Heart left ventricle (tissue), 16 donors: ENCODE data around the gene COL20A1. TPM values are rescaled to one million over a fixed set of nuclear protein-coding genes. Genes with fewer than 3 reads are reported as not detected.

Experiments
- ATAC-seq, 4 donors: fragments of 200-7000 bp; cut with Tn5 transposase; one replicate each; pipeline ENCODE4 v1.9.1; 2020 to 2022; ENCODE audit warnings: moderate library complexity in 4 of 4, mild to moderate bottlenecking in 3 of 4, moderate number of reproducible peaks in 1 of 4
- DNase-seq, 5 donors: peaks; one replicate each; pipeline ENCODE4 v3.0.0-alpha.2; 2020
- H3K27ac ChIP-seq, 12 donors: fragments of 200-600 bp; sonication (generic) in 4 of 12; one replicate each; pipeline versions ENCODE4 v1.5.0 to v1.8.0; 2016 to 2022; ENCODE audit warnings: mild to moderate bottlenecking in 2 of 12
- H3K27me3 ChIP-seq, 9 donors: fragments of 200-600 bp; sonication (generic) in 2 of 9; one replicate each; pipeline versions ENCODE4 v1.5.1 to v1.8.0; 2016 to 2022; ENCODE audit warnings: mild to moderate bottlenecking in 3 of 9
- H3K36me3 ChIP-seq, 9 donors: fragments of 200-600 bp; sonication (generic) in 2 of 9; one replicate each; pipeline versions ENCODE4 v1.5.0 to v1.8.0; 2018 to 2022; ENCODE audit warnings: mild to moderate bottlenecking in 2 of 9
- H3K4me1 ChIP-seq, 12 donors: fragments of 200-600 bp; sonication (generic) in 4 of 12; one replicate each; pipeline versions ENCODE4 v1.5.0 to v1.8.0; 2016 to 2022; ENCODE audit warnings: mild to moderate bottlenecking in 3 of 12
- H3K4me3 ChIP-seq, 12 donors: fragments of 200-600 bp; sonication (generic) in 4 of 12; one replicate each; pipeline versions ENCODE4 v1.5.0 to v1.8.0; 2017 to 2022; ENCODE audit warnings: mild to moderate bottlenecking in 9 of 12, moderate library complexity in 4 of 12
- H3K9me3 ChIP-seq, 12 donors: fragments of 200-600 bp; sonication (generic) in 4 of 12; one replicate each; pipeline versions ENCODE4 v1.5.0 to v1.8.0; 2016 to 2022; ENCODE audit warnings: mild to moderate bottlenecking in 1 of 12
- POLR2A ChIP-seq, 2 donors: fragments of 450-650 bp; IDR thresholded peaks; one replicate each; pipeline ENCODE4 v1.6.1; 2017; ENCODE audit warnings: antibody characterized with exemption in 2 of 2, mild to moderate bottlenecking in 2 of 2, moderate library complexity in 2 of 2
- WGBS, 4 donors: extraction: QIAGEN DNeasy Blood & Tissue Kit in 2 of 4; methylation state at CpG; one replicate each; pipeline versions ENCODE4 v1.1.5 to v1.1.7; 2013 to 2018; 5-methylcytosine and 5-hydroxymethylcytosine counted together
- intact Hi-C, 10 donors: fragments of 100-400 bp; cut with DNase I; formaldehyde crosslinking; loops; one replicate each; pipeline versions ENCODE4 v1.11.1 to v1.14.2; 2022
- long read RNA-seq, 3 donors: library from polyadenylated mRNA; unstranded; transcript quantifications; one replicate each; pipeline ENCODE4 v2.0.0, GENCODE V29; 2020 to 2021
- polyA plus RNA-seq, 2 donors: library from polyadenylated mRNA; stranded (reverse); fragments of 200-250 nt; gene quantifications; one replicate each; pipeline ENCODE4 v1.2.3, GENCODE V29; 2013
- total RNA-seq, 9 donors: library from RNA; depleted of rRNA in 2 of 9; stranded (reverse); fragments of >200 nt in 2 of 9; fragmentation: NEBNext Ultra II Directional in 3 of 9; extraction: Animal tissue kit (Norgen Biotek cat#: 25700) in 3 of 9; gene quantifications; one replicate each; pipeline versions ENCODE4 v1.1.0 to v1.2.4, GENCODE V29; 2016 to 2023
- TF ChIP-seq, protein P1 (sequence below), 12 donors: fragments of 200-600 bp; sonication (generic) in 4 of 12; IDR thresholded peaks; one replicate each; pipeline versions ENCODE4 v1.5.0 to v1.8.0; 2018 to 2022; ENCODE audit warnings: antibody characterized with exemption in 12 of 12, mild to moderate bottlenecking in 5 of 12
- donor health status: ischemic (EF 13 %, LVEDD 7.1; RV severe dilation, severe dysfunction).
- donor health status: healthy with polysubstance abuse.
- donor health status: DM: no; HTN: yes; CAD: no.
- donor health status: DM: no; HTN: no; CAD: no.
- donor health status: ischemic (EF 25% LVEDD 6.9; RV normal size, moderate dysfunction).
- donor health status: ischemic (EF 25% LVEDD 5.7; RV mildly dilated, moderate dysfunction).
- donor health status: healthy.
- donor health status: DM: yes; HTN: yes; CAD: no.
- donor health status: ischemic (EF 35%, LVEDD 5.7; RV mildly dilated, moderate dysfunction).
- donor health status: nonischemic (EF 11% LVEDD 7.7; RV severe dilation, severe dysfunction).
- donor health status: DM: yes; HTN: yes; CAD: no.
- donor health status: PGD.
- donor health status: ischemic (EF 29% LVEDD 5.4; RV normal size, mild dysfunction).
- donor health status: nonischemic (EF 23%, LVEDD 6.1; RV moderate dilation, normal function).

COL20A1 gene
- total RNA-seq = not detected
- not detected for polyA plus RNA-seq
- long read RNA-seq, donor 1 = 0 reads
- long read RNA-seq, donor 2 = 0 reads
- long read RNA-seq, donor 3 = 0 reads

DNA sequence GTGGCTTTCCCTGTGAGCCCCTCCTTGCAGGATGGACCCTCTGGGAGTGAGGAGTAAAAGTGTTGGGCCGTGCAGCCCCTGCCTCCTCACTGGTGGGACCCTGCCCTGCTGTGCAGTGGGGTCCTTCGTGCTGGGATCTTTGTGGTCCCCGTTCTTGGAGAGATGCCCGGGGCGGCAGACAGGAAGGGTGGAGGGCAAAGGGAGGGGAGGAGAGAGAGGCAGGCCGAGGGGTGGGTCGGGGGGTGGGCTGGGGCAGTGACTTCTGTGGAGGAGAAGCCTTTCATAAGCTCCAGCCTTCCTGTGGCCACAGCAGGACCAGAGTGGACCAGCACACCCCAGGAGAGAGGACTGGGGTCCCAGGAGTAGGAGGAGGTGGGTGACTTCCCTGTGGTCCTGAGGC is at the start of gene COL20A1:
Gene COL20A1, plus strand, starts transcription at position 283 of the 400 bp plus-strand sequence. CDS start 1,922 bp downstream, outside the sequence.
- intact Hi-C loops = no loop called here
- TF ChIP-seq POLR2A (IDR thresholded peaks at IDR 0.05) = no peak
- TF ChIP-seq, protein P1, sequence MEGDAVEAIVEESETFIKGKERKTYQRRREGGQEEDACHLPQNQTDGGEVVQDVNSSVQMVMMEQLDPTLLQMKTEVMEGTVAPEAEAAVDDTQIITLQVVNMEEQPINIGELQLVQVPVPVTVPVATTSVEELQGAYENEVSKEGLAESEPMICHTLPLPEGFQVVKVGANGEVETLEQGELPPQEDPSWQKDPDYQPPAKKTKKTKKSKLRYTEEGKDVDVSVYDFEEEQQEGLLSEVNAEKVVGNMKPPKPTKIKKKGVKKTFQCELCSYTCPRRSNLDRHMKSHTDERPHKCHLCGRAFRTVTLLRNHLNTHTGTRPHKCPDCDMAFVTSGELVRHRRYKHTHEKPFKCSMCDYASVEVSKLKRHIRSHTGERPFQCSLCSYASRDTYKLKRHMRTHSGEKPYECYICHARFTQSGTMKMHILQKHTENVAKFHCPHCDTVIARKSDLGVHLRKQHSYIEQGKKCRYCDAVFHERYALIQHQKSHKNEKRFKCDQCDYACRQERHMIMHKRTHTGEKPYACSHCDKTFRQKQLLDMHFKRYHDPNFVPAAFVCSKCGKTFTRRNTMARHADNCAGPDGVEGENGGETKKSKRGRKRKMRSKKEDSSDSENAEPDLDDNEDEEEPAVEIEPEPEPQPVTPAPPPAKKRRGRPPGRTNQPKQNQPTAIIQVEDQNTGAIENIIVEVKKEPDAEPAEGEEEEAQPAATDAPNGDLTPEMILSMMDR (IDR thresholded peaks at IDR 0.05) = no peak
- ATAC-seq = no peak
- Histone ChIP-seq H3K27me3 (peaks cover 16 to 43% (median 34%) of the 10 kb centered on the region in 9 donors), H3K4me3 (no peak within 1 kb of the TSS), H3K27ac (no peak within 1 kb of the TSS), H3K4me1 (peaks cover 0 to 7% (median 0%) of the 10 kb centered on the region in 12 donors), H3K9me3 (no peaks in the 10 kb centered on the region), H3K36me3 (peaks cover 0 to 17% (median 8%) of the 10 kb centered on the region in 9 donors)
- 26 to 45% (median 32%) methylated on average over 5 to 7 of the region's 7 CpGs for WGBS, 4 donors
- peak in 2 of 5 donors; percentile 17 to 40 for DNase-seq

DNA sequence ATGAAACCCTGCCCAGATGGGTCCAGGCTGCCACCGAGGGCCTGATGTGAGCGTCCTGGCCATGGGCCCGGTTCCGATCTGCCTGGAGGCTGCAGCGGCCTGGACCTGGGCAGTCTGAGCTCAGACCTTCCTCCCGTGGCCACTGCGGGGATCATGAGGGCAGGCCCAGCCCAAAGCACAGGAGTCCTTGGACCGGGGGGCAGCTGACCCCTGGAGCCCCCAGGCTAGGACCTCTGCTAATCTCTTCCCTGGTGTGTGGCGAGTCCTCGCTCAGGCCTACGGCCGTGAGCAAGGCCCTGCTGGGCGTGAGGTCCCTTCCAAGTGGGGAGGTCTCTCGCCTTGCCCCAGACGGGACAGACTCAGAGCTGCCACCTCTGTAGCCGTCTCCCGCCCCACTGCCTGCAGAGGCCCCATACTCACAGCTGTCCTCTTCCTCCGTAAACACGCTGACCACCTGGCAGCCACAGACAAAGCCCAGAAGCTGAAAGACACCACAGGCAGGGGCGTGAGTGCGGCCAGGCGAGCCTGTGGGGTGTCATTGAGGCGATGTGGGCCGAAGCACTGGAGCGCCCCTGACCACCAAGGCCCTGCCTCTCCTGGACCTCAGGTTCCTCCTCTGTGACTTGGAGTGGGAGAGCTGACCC is 49.3 kb upstream of the COL20A1 start:
- ATAC-seq (no peak), DNase-seq (no peak)
- H3K36me3 ChIP-seq = no peaks in the 10 kb centered on the region
- no peak overlapping the region for H3K4me3 ChIP-seq
- 80 to 88% (median 80%) methylated on average over 19 to 25 of the region's 25 CpGs for WGBS, 4 donors
- peaks cover 7 to 46% (median 19%) of the 10 kb centered on the region in 9 donors for H3K27me3 ChIP-seq
- no peaks in the 10 kb centered on the region for H3K4me1 ChIP-seq
- no peak overlapping the region for H3K27ac ChIP-seq
- intact Hi-C loops = no loop called here
- no peak for TF ChIP-seq POLR2A (IDR thresholded peaks at IDR 0.05)
- TF ChIP-seq, protein P1 (IDR thresholded peaks at IDR 0.05) = no peak
- no peaks in the 10 kb centered on the region for H3K9me3 ChIP-seq

DNA sequence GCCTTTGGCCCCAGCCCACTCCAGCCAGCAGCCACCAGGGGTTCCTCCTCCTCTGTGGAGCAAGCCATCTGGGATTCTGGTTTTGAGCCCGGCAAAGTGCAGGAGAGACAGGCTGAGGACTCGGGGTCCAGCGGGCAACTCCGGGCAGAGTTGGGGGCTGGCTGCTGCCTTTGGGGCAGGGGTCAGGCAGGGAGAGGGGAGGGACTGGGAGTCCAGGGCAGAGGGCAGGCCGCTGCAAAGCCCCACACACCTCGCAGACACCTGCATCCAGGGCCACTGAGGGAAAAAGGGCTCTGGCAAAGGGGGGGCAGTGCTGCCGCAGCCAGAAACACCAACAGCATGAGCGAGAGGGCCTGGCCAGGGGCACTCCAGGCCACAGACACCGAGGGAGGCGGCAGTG is 48.5 kb upstream of the COL20A1 start:
- H3K4me3 ChIP-seq = no peak overlapping the region
- DNase-seq (no peak), ATAC-seq (no peak)
- H3K27me3 ChIP-seq = peaks cover 7 to 54% (median 22%) of the 10 kb centered on the region in 9 donors
- H3K27ac ChIP-seq = no peak overlapping the region
- H3K36me3 ChIP-seq = no peaks in the 10 kb centered on the region
- no peaks in the 10 kb centered on the region for H3K4me1 ChIP-seq
- TF ChIP-seq, protein P1 (IDR thresholded peaks at IDR 0.05) = no peak
- TF ChIP-seq POLR2A (IDR thresholded peaks at IDR 0.05) = no peak
- intact Hi-C loops = no loop called here
- 85 to 91% (median 88%) methylated on average over 7 to 10 of the region's 10 CpGs for WGBS, 4 donors
- H3K9me3 ChIP-seq = no peaks in the 10 kb centered on the region

DNA sequence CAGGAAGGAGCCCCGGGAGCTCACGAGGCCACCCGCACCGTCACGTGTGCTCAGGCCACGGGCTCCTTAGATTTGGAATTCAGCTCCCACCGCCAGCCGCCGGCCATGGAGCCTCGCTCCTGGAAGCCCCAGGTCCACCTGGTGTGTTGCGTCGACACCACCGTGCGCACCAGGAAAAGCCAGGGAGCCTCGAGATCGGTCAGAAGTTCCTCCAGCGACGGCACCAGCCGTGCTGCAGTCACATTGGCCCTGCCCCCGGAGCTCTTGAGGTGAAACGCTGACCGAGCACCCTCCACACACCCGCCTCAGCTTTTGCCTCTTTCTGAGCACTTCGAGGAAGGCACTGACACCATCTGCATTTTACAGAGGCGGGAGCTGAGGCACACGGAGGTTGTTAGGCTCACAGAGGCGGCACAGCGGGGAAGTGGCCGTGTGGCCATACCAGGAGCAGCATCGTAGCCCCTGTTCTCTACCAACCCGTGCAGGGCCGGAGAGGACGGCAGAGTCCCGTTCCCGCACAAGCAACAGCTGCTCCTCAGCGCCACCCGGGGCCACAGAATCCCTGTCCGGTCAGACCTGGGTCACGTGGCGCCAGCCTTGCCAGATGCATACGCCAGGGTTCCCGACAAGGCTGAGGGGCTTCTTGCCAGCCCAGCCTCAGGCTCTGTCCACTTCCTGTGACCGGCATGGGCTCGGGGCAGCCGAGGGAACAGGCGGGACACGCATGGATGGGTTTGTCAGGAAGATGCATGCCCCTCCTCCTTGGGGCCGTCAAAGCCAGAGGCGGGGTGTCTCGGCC is 46.3 kb upstream of the COL20A1 start:
- DNase-seq (peak in 2 of 5 donors; percentile 56 to 60), ATAC-seq (peak in 3 of 4 donors; percentile 28 to 60 (median 54))
- no peaks in the 10 kb centered on the region for H3K36me3 ChIP-seq
- H3K4me1 ChIP-seq = no peaks in the 10 kb centered on the region
- no peak for TF ChIP-seq POLR2A (IDR thresholded peaks at IDR 0.05)
- TF ChIP-seq, protein P1 (IDR thresholded peaks at IDR 0.05) = no peak
- no peak overlapping the region for H3K4me3 ChIP-seq
- no peaks in the 10 kb centered on the region for H3K9me3 ChIP-seq
- WGBS, 4 donors = 39 to 55% (median 45%) methylated on average over 30 to 50 of the region's 50 CpGs
- H3K27me3 ChIP-seq = peaks cover 8 to 63% (median 27%) of the 10 kb centered on the region in 9 donors
- no peak overlapping the region for H3K27ac ChIP-seq
- intact Hi-C loops = no loop called here
